Uterus (tissue), 2 donors: ENCODE results near the gene HUWE1.

Experiments used
- CTCF ChIP-seq, 4 experiments: fragments of 200-600 bp in 2 of 4; fragments of 450-650 bp in 2 of 4; sonication (generic) in 2 of 4; IDR thresholded peaks; one replicate each; pipeline ENCODE4 v1.5.1; 2016 to 2019; ENCODE audit warnings: antibody characterized with exemption in 4 of 4, mild to moderate bottlenecking in 2 of 4, moderate library complexity in 1 of 4
- POLR2A ChIP-seq, 2 donors: fragments of 450-650 bp; IDR thresholded peaks; one replicate each; pipeline ENCODE4 v1.6.1; 2016; ENCODE audit warnings: antibody characterized with exemption in 2 of 2, mild to moderate bottlenecking in 1 of 2, moderate library complexity in 1 of 2

- TF ChIP-seq CTCF (IDR thresholded peaks at IDR 0.05) (no peak), POLR2A (IDR thresholded peaks at IDR 0.05) (no peak)
These were observed 135.6 kb downstream of the HUWE1 start for GRCh38 chrX:53550756-53551463.
